HG03196 (cell line): Measurements from ENCODE around the gene OTOR.

Source experiments
- ATAC-seq: cut with Tn5 transposase; IDR thresholded peaks from one replicate; pipeline ENCODE4 v1.9.1; 2021; ENCODE audit not compliant: unreplicated experiment

The OTOR gene

DNA sequence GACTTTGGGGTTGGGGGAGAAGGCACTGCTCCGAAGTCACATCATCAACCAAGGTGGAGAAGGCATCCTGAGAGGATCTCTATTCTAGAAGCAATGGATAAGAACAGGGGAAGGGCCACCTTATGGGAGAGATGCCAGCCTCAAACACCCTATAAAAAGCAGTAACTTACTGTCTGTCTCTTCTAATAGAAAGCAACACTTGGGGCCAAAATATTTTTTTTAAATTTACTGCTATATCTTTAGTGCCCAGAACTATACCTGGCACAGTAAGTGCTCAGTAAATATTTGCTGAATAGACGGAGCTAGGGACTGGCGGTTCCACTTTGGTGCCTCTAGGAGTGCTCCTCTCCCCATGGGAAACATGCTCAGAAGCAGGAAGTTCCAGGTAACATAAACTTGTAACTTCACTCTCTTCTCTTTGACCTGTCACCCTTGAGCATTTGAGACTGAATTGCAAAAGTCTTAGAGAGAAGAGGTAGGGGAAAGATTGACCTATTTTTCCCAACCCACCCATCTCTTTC is 807 bp upstream of the OTOR start:
- ATAC-seq = no peak

DNA sequence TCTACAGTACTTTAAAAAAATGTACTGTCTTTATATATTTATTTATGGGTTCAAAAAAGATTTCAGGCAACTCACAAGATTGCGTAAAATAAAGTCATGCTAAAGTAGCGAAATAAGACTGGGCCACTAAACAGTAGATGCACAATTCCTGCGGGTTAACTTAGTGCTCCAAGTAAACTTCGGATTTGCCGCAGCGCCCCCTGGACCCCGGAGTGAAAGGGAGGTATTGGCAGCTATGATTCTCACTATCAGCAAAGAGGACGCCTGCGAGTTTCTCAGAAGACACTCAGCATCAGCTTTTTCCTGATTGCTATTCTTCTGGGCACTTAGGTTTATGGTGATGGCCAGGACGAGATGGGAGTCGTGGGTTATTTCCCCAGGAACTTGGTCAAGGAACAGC is 1.4 kb downstream of the OTOR start:
- ATAC-seq = no peak

DNA sequence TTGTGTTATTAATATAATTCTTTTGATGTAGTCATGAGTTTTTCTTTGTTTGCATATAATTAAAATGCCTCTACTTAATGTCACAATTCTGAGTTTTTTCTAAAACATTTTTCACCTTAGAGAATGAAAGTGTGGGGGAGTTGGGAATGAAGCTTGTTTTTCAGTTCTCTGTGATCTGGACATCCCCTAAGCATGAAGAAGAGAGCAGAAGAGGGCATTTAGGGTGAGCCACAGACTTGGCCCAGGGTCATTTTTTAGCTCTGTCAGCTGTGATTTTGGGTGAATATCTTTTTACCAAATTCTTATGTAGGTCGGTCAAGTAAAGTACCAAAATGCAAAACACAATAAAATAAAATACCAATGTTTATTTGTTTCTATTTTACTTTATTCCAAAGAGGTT is 3.9 kb downstream of the OTOR start:
- ATAC-seq = no peak

DNA sequence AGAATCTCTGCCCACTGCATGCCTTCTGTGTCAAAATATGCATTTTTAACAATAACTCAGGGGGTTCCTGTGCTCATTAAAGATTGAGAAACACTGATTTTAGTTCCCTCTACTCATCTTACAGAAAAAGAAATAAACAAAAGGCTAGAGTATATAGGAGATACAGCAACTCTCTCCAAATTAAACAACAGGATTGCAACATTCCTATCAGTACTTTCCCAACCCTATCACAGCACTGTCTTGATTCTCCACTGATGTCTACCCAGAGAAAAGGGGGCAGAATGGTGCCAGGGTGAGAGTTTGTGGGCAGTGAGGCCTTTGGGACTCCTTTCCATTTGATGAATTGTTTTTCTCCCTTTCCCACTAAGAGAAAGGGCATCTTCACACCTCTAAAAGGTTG is 4.7 kb downstream of the OTOR start:
- no peak for ATAC-seq

DNA sequence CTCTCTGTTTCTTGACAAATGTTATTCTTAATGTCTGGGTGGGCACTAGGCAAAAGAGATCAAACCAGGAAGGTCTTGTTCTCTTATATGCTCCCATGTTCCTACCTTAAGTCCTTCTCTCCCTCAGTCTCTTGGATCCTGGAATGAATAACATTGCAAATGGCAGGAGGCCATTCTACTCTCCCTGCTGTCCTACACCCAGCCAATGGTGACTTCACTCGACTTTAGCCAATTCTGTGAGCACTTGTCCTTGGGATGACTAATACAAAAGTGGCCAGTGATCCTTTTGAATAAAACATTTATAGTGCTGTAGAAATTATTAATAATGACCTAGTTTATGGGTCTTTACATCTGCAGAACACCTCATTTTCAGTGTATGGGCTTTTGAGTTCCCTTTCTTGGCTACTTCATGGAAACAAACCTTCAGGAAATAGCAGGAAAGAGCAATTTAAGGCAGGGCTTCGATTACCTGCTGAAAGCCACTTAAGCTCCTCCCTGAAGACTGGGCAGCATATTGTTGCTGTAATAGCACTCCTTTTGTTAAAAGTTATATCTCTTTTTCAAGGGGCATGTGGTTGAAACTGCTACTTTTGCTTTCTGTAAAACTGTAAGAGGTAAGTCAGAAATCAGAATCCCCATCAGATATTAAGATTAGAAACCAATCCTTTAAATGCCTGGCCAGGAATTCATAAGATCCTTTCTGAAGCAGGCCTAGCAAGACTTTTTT is 10.5 kb downstream of the OTOR start:
- no peak for ATAC-seq

DNA sequence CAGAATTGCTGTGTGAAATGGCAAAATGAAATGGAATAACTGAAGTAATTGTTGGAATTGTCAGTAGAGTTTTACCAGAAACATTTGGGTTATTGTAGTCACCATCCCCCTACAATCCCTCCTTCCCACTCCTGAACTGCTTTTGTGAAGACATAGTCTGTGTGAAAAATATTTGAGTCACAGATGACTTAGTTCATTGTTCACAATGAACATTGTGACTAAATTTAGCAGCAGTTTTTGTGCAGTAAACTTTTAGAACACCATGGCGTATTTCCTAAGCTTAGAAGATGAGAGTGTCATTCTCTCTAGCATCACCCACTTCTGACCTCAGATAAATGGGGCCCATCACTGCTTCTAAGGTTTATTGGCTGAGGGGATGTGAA is 11.0 kb downstream of the OTOR start:
- no peak for ATAC-seq

DNA sequence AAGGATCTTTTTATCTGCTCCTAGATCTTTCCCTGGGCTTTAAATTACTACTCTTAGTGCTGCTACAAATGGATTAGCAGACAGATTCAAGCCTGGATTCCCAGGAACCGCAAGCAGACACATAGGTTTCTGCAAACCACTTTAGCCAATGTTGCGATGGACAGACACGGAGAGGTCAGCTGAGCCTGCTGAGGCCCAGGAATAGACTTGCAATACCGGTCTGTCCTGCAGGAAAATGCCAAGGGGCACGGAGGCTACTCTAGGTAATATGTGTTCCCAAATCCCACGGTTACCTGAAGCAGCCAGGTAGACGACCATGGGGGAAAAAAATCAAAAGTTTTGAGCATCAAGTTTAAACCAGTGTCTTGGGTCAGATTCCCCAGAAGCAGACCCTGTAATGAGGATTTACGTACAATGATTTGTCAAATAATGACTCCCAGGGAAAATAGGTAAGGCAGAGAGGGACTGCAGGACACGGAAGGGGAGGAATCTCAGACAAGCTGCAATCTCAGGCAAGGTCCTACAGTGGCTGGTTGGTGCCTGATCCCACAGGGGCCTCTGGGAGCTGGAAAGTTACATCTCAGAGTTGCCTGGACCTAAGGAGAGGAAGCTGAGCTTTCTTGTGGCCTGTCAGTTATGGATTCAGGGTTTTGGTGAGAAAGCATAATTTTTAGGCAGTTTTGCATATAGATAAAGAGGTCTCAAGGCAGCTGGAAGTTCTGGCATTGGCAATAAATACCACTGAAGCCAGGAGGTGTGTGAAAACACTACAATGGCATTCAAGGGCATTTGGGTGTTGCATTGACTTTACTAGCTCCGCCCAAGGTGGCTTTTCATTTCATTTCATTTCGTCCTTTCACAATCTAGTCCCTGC is 12.5 kb downstream of the OTOR start:
- ATAC-seq = no peak

DNA sequence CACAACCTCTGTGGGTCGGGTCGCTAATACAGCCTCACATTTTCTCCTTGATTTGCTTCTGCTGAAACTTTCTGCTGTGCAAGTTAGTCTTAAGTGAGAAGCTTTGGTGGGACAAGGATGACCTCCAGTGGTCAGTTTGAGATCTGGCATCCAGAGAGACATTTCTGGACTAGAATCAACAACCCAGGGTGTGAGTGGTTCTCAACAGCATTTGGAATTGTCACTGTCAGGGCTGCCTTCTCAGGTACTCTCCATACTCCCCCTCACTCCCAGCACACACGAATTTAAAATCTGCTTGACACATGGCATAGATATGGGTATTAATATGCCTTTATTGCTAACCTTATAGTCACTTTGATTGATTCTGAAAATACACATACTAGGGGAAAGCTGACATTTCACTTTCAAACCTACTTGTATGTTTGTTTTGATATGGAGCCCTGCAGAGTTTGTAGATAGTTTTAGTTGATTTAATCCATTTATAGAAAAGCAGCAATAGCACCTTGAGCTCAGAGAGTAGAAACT is 13.2 kb downstream of the OTOR start:
- ATAC-seq = peak; percentile 64

DNA sequence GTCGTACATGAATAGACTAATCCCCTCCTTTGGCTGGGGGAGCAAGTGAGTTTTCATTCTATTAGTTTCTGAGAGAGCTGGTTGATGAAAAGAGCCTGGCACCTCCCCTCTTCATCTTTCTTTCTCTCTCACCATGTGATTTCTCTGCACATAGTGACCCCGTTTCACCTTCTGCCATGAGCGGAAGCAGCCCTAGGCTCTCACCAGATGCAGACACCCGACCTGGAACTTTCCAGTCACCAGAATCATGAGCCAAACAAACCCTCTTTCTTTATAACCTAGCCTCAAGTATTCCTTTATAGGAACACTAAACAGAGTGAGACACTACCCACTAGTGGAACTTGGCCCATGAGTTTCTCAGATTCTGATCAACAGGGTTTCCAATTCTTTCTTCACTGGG is 16.4 kb downstream of the OTOR start:
- ATAC-seq = no peak

DNA sequence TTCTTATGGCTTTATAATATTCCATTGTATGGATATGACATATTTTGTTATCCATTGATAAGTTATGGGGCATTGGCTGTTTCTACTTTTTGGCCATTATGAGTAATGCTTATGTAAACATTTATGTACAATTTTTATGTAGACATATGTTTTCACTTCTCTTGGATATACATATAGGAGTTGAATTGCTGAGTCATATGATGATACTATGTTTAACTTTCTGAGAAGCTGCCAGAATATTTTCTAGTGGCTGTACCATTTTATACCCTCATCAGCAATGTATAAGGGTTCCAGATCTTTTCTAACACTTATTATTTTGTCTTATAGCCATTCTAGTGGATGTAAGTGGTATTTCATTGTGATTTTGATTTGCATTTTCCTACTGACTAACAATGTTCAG is 23.1 kb downstream of the OTOR start:
- ATAC-seq = no peak

DNA sequence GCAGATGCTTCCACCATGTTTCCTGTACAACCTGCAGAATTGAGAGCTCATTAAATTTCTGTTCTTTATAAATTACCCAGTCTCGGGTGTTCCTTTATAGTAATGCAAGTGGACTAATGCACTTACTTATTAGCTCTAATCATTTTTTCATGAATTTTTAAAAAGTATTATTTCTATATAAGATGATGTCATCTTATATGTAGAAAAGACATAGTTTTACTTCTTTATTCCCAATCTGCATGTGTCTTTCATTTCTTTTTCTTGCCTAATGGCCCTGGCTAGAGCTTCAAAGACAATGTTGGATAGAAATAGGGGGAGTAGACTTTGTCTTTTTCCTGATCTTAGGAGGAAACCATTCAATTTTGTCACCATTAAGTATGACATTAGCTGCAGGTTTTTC is 27.8 kb downstream of the OTOR start:
- ATAC-seq = no peak

DNA sequence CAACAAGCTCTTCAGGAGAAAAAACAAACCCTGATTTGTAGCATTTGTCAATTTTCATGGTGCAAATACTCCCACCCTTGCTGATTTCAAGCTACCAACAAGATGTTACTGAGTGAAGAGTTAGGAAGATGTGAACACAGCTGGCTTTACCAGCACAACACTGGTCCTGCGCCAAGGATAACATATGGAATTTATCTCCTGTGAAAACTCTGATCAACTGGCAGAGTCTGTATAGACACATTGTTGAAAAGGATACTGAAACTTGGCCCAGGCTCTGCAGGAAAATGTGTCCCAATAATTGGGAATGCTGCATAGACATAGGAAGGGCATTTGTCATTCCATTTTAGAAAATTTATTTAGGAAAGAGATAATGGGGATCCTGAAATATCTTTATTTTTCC is 29.0 kb downstream of the OTOR start:
- ATAC-seq = no peak

DNA sequence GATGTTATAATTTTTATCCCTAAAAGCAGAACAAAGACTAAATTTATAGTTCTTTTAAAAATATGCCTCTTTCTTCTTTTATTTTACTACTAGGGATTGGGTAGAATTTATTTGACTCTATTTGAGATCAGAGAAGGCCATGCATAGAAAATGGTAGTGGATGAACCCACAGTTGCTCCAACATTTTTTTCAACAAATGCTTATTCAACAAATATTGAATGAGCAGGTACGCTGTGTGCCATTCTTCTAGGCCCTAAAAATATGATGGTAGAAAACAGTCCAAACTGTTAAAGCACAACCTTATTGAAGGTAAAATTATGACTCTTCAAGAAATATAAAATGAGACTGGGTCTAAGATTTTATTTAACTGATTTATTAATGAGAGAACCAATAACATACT is 30.0 kb downstream of the OTOR start:
- no peak for ATAC-seq

DNA sequence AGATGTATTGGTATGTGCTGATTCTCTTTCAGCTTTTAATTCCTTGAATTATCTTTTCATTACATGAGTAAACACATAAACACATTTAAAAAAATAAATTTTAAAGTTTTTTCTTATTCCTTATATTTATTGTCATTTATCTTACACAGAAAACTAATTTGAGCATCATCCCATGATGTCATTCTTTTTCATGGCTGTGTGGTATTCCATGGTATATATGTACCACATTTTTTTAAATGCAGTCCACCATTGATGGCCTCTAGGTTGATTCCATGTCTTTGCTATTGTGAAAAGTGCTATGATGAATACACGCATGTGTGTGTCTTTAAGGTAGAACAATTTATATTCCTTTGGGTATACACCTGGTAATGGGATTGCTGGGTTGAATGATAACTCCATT is 33.3 kb downstream of the OTOR start:
- no peak for ATAC-seq

DNA sequence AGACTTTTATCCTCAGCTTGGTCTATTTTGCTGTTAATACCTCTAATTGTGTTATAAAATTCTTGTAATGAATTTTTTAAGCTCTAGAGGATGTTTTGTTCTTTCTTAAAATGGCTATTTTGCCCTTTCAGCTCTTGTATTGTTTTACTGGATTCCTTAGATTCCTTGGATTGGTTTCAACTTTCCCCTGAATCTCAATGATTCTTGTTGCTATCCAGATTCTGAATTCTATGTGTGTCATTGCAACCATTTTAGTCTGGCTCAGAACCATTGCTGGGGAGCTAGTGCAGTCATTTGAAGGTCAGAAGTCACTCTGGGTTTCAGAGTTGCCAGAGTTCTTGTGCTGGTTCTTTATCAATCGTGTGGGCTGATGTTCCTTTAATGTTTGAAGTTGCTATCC is 37.1 kb downstream of the OTOR start:
- no peak for ATAC-seq
